NCI-H226 (cell line): ENCODE results near the gene LRCH4.

Experiments
- DNase-seq: peaks from one replicate; pipeline ENCODE4 v3.0.0-alpha.2; 2015

LRCH4 gene

DNA sequence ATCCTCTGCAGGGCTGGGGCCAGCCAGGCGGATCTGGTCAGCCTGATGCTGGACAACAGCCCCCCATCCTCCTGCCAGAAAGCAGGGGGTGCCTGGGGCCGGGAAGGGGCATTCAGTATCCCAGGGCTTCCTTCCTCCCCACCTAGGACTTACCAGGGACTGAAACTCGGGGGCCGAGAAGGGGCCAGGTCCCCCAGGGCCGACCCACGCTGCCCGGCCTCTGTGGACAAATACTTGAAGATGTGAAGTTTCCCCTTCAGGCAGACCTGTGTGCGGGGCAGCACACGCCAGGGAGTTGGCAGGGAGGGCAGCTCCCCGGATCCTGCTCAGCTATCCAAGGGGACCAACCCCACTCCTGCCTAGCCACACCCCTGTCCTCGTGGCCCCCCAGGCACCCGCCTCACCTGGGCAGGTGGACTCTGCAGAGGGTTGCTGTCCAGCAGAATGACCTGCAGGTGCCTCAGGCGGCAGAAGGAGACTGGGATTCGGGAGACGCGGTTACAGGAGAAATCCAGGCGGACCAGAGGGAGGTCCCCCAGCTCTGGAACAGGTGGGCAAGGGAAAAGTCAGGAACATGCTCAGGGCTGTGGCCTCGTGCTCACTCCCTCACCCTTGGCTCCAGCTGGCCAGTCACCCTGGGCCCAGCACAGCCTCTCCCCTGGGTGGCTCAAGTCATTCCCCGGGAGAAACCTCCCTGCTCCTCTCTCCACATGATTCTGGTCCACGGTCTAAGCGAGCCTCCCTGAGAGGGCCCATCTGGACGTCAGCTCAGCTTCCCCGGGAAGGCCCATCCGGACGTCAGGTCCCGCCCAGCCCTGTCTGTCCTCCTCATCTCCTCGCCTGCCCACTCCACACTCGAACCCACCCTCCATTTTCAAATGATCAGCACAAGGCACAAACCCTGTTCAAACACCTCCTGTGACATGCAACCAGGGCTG is 7.4 kb downstream of the LRCH4 start:
- no peak for DNase-seq

- DNase-seq: no peak
These were observed 8.4 kb downstream of the LRCH4 start for GRCh38 chr7:100577507-100577906.

DNA sequence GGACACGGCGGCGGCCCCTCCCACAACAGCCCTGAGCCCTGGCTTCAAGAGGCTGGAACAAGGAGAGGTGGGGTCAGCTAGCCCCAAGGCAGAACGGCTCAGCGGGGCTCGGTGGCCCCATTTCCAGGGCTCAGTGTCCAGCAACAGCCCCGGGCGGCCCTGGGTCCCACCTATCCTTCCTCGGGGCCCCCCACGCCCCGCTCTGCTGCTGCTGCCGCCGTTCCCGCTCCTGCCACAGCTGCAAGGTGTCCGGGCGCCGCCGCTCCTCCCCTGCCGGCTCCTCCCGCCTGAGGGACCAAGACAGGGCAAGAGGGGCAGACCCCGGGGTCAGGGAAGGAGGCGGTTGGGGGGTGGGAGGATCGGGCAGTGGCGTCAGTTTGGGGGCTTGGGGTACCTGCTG is 8.8 kb downstream of the LRCH4 start:
- DNase-seq: no peak

DNA sequence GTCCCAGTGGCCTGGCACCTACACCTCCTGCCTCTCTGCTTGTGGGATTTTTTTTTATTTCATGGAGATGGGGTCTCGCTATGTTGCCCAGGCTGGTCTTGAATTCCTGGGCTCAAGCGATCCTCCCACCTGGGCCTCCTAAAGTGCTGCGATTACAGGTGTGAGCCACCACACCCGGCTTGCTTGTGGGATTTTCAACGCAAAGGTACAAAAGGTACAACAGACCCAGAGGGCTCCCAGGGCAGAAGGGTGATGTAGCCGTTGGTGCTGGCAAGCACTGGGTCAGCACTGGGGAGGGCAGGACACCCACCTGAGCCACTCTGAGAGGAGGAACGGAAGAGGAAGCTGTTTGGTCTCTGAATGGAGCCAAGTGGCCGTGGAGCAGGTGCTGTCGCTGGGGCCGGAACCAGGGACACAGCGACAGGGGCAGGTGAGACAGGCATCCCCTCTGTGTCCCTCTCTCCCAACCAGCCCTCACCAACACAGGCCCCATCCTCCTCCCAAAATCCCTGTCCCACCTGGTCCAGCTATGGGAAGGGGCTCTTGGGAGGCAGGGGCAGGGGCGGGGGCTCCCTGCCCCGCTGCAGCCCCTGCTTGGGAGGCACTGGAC is 9.4 kb downstream of the LRCH4 start:
- no peak for DNase-seq

- no peak for DNase-seq
These were observed 10.1 kb downstream of the LRCH4 start for GRCh38 chr7:100575746-100576383.

DNA sequence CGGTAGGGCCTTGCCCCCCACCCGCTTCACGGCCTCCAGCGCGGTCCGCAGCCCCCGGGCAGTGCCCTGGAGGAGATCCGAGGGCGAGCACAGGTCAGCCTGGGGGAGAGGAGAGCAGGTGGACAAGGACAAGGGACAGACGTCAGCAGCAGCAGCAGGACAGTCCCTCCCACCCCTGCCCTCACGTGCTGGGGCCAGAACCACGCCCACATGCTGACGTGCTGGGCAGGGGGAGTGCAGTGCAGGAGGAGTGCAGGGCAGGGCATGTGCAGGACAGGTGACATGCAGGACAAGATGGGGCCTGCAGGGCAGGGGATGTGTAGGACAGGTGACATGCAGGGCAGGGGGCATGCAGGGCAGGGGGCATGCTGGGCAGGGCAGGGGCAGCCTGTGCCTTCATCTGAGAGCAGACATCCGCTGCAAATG is 10.7 kb downstream of the LRCH4 start:
- DNase-seq: no peak

GRCh38 chr7:100574362-100575205 is 11.3 kb downstream of the LRCH4 start:
- DNase-seq: no peak

- DNase-seq: no peak
These were observed 12.1 kb downstream of the LRCH4 start, which contains the start of gene SAP25 for GRCh38 chr7:100573691-100574361. SAP25 (minus strand) TSS chr7:100573900; CDS start chr7:100573742, 158 bp downstream.

GRCh38 chr7:100572949-100573675 is 12.8 kb downstream of the LRCH4 start:
- no peak for DNase-seq

- DNase-seq: peak; percentile 66
These were observed 13.5 kb downstream of the LRCH4 start for GRCh38 chr7:100572281-100572948.

DNA sequence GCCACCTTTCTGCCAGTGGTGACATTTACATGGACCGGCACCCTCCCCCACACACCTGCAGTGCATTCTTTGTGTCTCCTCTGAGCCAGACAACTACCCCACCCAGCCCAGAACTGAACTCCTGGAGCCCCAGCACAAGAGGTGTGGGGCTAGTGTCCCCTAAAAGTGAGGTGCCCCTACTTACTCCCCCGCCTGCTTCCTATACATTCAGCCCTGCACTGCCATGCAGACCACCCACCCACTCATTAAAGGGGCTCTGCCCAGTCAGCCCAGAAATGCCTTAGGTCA is 14.2 kb downstream of the LRCH4 start:
- no peak for DNase-seq

GRCh38 chr7:100570954-100571828 is 14.7 kb downstream of the LRCH4 start:
- peak; percentile 87 for DNase-seq

DNA sequence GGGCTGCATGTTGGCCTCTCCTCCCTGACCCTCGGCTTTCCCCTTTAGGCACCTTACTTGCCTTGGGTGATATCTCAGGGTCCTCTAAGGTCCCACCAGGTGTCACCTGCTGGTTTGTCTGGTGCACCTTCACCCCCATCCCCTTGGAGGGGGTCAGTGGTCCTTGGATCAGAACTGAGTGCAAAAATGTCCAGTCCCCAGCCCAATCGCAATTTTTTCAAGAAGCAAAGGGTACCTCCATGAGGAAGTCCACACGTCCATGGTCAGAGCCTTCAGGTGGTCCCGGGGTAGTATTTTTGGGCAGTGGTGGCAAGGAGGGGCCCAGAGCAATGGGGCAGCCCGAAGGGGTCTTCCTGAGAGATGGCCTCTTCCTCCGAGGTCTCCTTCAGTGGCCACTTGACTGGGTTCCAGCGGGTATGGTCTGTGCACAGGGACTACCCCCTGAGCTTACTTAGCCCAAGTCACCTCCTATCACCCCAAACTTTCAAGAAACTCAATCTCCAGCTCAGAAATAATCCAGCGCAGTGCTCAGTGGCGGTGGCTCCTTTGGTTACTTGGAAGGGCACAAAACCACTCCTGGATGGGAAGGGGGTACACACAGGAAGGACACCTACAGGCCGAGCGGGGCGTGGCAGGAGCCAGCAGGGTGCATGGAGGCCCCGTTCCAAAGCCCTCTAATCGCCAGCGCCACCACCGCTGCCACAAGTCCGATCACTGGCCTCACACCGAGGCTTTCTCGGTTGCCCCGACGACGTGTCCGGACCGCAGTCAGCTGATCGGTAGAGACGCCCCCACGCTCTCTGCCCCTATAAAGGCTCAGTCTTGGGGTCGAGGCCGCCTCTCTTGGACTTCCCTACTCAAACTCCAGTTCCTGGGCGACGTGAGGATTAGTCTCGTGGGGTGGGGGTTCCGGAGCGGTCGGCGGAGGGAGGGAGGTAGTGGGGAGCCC is 16.8 kb downstream of the LRCH4 start:
- no peak for DNase-seq

GRCh38 chr7:100568176-100568895 is 17.6 kb downstream of the LRCH4 start:
- DNase-seq: no peak

DNA sequence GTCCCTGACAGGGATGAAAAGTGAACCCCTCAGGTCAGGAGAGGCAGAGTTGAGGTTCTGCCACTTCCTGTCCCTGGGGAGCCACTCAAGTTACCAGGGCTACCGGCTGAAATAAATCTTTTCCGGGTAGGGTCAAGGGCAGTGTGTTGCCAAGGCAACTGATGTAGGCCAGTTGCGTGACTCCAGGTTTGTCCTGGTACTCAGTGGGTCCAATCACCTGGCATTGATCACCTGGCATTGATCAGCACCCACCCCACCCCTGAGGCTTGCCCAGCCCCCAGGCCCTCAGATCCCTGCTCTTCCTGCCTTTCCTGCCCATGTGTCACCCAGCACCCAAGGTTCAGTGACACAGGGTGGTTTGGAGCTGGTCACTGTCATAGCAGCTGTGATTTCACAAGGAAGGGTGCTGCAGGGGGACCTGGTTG is 18.2 kb downstream of the LRCH4 start:
- no peak for DNase-seq

- DNase-seq: no peak
These were observed 18.7 kb downstream of the LRCH4 start for GRCh38 chr7:100567031-100567730.

- no peak for DNase-seq
These were observed 19.9 kb downstream of the LRCH4 start for GRCh38 chr7:100566018-100566531.
